GM18951 (cell line): ENCODE results near the gene TPTE.
"Not testable (repeated sequence)": the region's sequence is repeated elsewhere in the genome, so short reads cannot be mapped to it uniquely, and the experiment has no call there.

Experiments used
- POLR2A ChIP-seq: IDR thresholded peaks from 4 replicates; pipeline ENCODE4 v1.6.1; 2011; ENCODE audit warnings: mild to moderate bottlenecking; ENCODE audit not compliant: insufficient read length, insufficient read depth; ENCODE audit errors: extremely low read depth
- in situ Hi-C: fragments of 300-500 bp; cut with MboI; formaldehyde crosslinking; loops from one replicate; pipeline ENCODE4 v1.12.0; 2022; ENCODE audit warnings: low sequenced_read_pairs, mixed read lengths, inconsistent platforms; ENCODE audit not compliant: unreplicated experiment

Gene TPTE

GRCh38 chr21:10640446-10640845, 119.1 kb downstream of the TPTE start:
- TF ChIP-seq POLR2A: no peak
- in situ Hi-C loops: loop anchor here (25.0 kb wide), 1 partner anchor 122 kb away; no protein-coding TSS in a partner anchor

- in situ Hi-C loops: loop anchor here (25.0 kb wide), 1 partner anchor 121 kb away; no protein-coding TSS in a partner anchor
- no peak for TF ChIP-seq POLR2A
Measured at GRCh38 chr21:10641107-10641506, 119.7 kb downstream of the TPTE start.

- in situ Hi-C loops: loop anchor here (25.0 kb wide), 1 partner anchor 117 kb away; no protein-coding TSS in a partner anchor
Measured at GRCh38 chr21:10645667-10646066, 124.3 kb downstream of the TPTE start.

GRCh38 chr21:10649350-10650149, 128.2 kb downstream of the TPTE start:
- in situ Hi-C loops: loop anchor here (25.0 kb wide), 1 partner anchor 113 kb away; no protein-coding TSS in a partner anchor

GRCh38 chr21:10650297-10650696, 128.9 kb downstream of the TPTE start:
- in situ Hi-C loops: not testable (repeated sequence)
